Measurements from ENCODE around the gene PHOSPHO1. TPM values are rescaled to one million over a fixed set of nuclear protein-coding genes. Genes with fewer than 3 reads are reported as not detected.

PHOSPHO1 gene
- total RNA-seq, 1 experiment from 2014 or later: 0.48 TPM

DNA sequence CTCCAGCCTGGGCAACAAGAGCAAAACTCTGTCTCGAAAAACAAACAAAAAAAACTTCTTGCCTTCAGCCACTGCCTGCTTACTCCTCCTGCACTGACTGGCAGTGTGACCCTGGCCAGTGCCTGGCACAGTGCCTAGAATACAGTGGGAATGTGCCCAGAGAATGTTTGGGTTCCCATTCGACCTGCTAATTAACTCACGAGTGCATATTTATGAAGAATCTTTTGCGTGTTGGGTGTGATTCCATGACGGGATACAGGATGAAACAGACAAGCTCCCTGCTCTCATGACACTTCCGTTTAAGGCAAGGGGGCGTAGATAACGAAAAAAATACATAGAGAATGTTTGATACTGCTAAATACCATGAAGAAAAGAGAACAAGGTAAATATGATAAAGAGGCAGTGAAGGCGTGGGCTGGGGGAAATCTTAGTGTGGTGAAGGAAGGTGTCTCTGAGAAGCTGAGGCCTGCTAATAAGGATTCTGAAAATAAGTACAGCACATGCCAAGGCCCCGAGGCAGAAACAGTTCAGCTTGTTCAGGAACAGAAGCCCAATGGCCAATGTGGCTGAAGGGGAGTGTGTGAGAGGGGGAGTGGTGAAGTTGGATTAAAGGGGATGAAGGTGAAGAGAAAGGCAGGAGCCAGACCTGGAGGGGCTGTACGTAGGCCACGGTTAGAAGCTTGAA lies 15.8 kb downstream of the PHOSPHO1 start:
- Mint-ChIP-seq H3K27me3 (ENCODE audit: insufficient read depth, unreplicated experiment) (peaks cover 2% of the 10 kb centered on the region), H3K36me3 (ENCODE audit: insufficient read depth, unreplicated experiment) (no peaks in the 10 kb centered on the region), H3K4me3 (ENCODE audit: unreplicated experiment) (no peak overlapping the region), H3K27ac (ENCODE audit: unreplicated experiment) (no peak overlapping the region), H3K9me3 (ENCODE audit: unreplicated experiment) (no peaks in the 10 kb centered on the region), H3K4me1 (ENCODE audit: low read depth, unreplicated experiment) (no peaks in the 10 kb centered on the region)
- no peaks in the 10 kb centered on the region for H3K27me3 ChIP-seq (replicated peaks; ENCODE audit: control insufficient read depth, insufficient read depth, low read length)
- intact Hi-C loops (cut with micrococcal nuclease; ENCODE audit: unreplicated experiment): no loop called here
- CTCF ChIA-PET: no interaction called here
- BruUV-seq (replicated peaks): no TSS peak
- no peaks in the 10 kb centered on the region for H3K4me1 ChIP-seq
- no peaks in the 10 kb centered on the region for H3K36me3 ChIP-seq (ENCODE audit: control insufficient read depth, insufficient read depth, low read length)
- POLR2A ChIA-PET: no interaction called here
- no peak overlapping the region for H3K4me3 ChIP-seq (ENCODE audit: low read depth, low read length)
- H3K9me3 ChIP-seq: no peaks in the 10 kb centered on the region
- TF ChIP-seq, protein P1, sequence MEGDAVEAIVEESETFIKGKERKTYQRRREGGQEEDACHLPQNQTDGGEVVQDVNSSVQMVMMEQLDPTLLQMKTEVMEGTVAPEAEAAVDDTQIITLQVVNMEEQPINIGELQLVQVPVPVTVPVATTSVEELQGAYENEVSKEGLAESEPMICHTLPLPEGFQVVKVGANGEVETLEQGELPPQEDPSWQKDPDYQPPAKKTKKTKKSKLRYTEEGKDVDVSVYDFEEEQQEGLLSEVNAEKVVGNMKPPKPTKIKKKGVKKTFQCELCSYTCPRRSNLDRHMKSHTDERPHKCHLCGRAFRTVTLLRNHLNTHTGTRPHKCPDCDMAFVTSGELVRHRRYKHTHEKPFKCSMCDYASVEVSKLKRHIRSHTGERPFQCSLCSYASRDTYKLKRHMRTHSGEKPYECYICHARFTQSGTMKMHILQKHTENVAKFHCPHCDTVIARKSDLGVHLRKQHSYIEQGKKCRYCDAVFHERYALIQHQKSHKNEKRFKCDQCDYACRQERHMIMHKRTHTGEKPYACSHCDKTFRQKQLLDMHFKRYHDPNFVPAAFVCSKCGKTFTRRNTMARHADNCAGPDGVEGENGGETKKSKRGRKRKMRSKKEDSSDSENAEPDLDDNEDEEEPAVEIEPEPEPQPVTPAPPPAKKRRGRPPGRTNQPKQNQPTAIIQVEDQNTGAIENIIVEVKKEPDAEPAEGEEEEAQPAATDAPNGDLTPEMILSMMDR (IDR thresholded peaks at IDR 0.05; ENCODE audit: insufficient read depth in 1 of 2, low read depth in 1 of 2, low read length in 1 of 2, severe bottlenecking in 1 of 2, unreplicated experiment in 1 of 2): no peak
- no peak for DNase-seq

DNA sequence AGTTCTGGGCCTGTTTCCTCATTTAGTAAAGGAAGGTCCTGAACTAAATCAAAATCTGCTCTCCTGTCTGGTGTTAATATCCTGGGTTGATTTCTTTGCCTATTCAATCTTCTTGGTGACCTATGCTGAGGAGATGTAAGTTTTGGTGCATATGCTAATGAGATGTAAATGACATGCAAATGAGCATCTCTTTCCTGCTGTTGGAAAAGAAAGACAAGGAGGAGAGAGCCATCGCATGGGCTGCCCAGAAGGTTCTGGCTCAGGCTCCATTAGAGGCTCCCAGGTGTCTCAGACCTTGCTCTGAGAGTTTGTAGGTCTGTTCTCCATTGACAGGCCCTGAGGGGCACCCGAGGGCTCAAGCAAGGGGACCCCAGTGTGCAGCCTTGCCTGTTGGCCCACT lies 16.7 kb downstream of the PHOSPHO1 start:
- CTCF ChIA-PET: interaction anchor here (1.1 kb wide), 1 partner anchor 9 kb away, joined by 4 read pairs; no protein-coding TSS in a partner anchor

DNA sequence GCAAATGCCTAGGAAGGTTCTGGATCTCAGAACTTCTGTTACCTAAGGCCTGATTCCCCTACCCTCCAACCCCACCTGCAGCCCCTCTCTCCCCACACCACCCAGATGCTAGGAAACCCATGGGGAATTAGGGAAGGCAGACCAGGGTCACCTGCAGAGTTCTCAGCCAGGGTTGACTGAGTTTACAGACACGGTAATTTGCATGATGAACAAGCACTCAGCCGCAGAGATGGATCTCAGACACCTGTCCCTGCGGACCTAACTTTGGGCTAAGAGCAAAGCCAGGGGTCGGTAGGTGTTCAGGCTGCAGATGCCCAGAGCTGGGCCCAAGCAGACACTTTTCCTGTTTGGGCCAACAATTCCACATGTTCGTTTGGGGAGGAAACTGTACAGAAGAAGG lies 17.2 kb downstream of the PHOSPHO1 start:
- Histone ChIP-seq H3K9me3 (no peaks in the 10 kb centered on the region), H3K4me1 (no peaks in the 10 kb centered on the region), H3K36me3 (ENCODE audit: control insufficient read depth, insufficient read depth, low read length) (no peaks in the 10 kb centered on the region), H3K27me3 (replicated peaks; ENCODE audit: control insufficient read depth, insufficient read depth, low read length) (no peaks in the 10 kb centered on the region), H3K4me3 (ENCODE audit: low read depth, low read length) (no peak overlapping the region)
- no TSS peak for BruUV-seq (replicated peaks)
- Mint-ChIP-seq H3K4me3 (ENCODE audit: unreplicated experiment) (no peak overlapping the region), H3K27ac (ENCODE audit: unreplicated experiment) (no peak overlapping the region), H3K9me3 (ENCODE audit: unreplicated experiment) (no peaks in the 10 kb centered on the region), H3K27me3 (ENCODE audit: insufficient read depth, unreplicated experiment) (peaks cover 7% of the 10 kb centered on the region), H3K4me1 (ENCODE audit: low read depth, unreplicated experiment) (no peaks in the 10 kb centered on the region), H3K36me3 (ENCODE audit: insufficient read depth, unreplicated experiment) (no peaks in the 10 kb centered on the region)
- POLR2A ChIA-PET: no interaction called here
- intact Hi-C loops (cut with micrococcal nuclease; ENCODE audit: unreplicated experiment): no loop called here
- TF ChIP-seq, protein P1 (IDR thresholded peaks at IDR 0.05; ENCODE audit: insufficient read depth in 1 of 2, low read depth in 1 of 2, low read length in 1 of 2, severe bottlenecking in 1 of 2, unreplicated experiment in 1 of 2): no peak
- no peak for DNase-seq
- CTCF ChIA-PET: interaction anchor here (1.1 kb wide), 1 partner anchor 9 kb away, joined by 4 read pairs; no protein-coding TSS in a partner anchor

More for the DNA sequence above, 16.7 kb downstream of the PHOSPHO1 start:
- H3K27ac Mint-ChIP-seq (ENCODE audit: unreplicated experiment): no peak overlapping the region
- Histone ChIP-seq H3K9me3 (no peaks in the 10 kb centered on the region), H3K36me3 (ENCODE audit: control insufficient read depth, insufficient read depth, low read length) (no peaks in the 10 kb centered on the region), H3K4me3 (ENCODE audit: low read depth, low read length) (no peak overlapping the region), H3K4me1 (no peaks in the 10 kb centered on the region), H3K27me3 (replicated peaks; ENCODE audit: control insufficient read depth, insufficient read depth, low read length) (no peaks in the 10 kb centered on the region)
- H3K4me1 Mint-ChIP-seq (ENCODE audit: low read depth, unreplicated experiment): no peaks in the 10 kb centered on the region
- POLR2A ChIA-PET: no interaction called here
- peaks cover 7% of the 10 kb centered on the region for H3K27me3 Mint-ChIP-seq (ENCODE audit: insufficient read depth, unreplicated experiment)
- intact Hi-C loops (cut with micrococcal nuclease; ENCODE audit: unreplicated experiment): no loop called here
- H3K36me3 Mint-ChIP-seq (ENCODE audit: insufficient read depth, unreplicated experiment): no peaks in the 10 kb centered on the region
- no peak for DNase-seq
- H3K9me3 Mint-ChIP-seq (ENCODE audit: unreplicated experiment): no peaks in the 10 kb centered on the region
- no peak overlapping the region for H3K4me3 Mint-ChIP-seq (ENCODE audit: unreplicated experiment)
- BruUV-seq (replicated peaks): no TSS peak
- TF ChIP-seq, protein P1 (IDR thresholded peaks at IDR 0.05; ENCODE audit: insufficient read depth in 1 of 2, low read depth in 1 of 2, low read length in 1 of 2, severe bottlenecking in 1 of 2, unreplicated experiment in 1 of 2): no peak
